T-helper 9 cell (primary cell): Measurements from ENCODE around the gene DHX30.
A peak's percentile ranks its signal among the peaks of the same experiment; 100 is the strongest.
"Not testable (repeated sequence)": the region's sequence is repeated elsewhere in the genome, so short reads cannot be mapped to it uniquely, and the experiment has no call there.

Source experiments
- DNase-seq: peaks from one replicate; pipeline ENCODE4 v3.0.0-alpha.2; 2020

DHX30 gene

GRCh38 chr3:47804577-47804976, 1.6 kb downstream of the DHX30 start:
- DNase-seq: no peak

DNA sequence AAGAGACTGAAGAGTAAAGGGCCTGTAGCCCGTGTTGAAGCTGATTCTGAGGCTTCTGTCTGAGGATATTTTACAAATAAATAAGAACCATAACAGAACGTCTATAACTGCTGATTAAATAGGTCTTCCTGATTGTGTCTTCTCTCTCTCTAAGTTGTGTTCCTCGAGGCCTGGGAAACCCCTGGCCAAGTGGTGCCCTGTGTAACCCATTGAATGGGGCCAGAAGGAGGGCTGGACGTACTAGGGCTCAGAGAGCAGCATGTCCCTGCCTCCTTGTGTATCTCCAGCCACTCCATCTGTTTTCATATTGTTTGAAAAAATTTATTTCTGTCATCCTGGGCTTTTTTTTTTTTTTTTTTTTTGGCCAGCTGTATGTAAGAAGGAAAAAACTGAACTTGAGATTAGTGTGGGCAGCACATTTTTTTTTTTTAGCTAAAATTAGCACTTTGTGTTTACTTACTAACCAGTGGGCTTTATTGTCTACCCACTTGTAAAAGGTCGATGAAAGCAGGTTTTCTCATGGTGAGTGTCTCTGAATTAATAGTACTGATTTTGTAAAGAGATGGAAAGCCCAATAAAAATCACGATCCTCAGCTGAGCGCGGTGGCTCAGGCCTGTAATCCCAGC, 10.7 kb downstream of the DHX30 start:
- DNase-seq: no peak

- no peak for DNase-seq
Measured at GRCh38 chr3:47817609-47818008, 14.7 kb downstream of the DHX30 start.

GRCh38 chr3:47824541-47825473, 21.9 kb downstream of the DHX30 start:
- peak; percentile 70 for DNase-seq

- no peak for DNase-seq
Measured at GRCh38 chr3:47825590-47825989, 22.7 kb downstream of the DHX30 start.

- DNase-seq: not testable (repeated sequence)
Measured at GRCh38 chr3:47829482-47829881, 26.5 kb downstream of the DHX30 start.

GRCh38 chr3:47836986-47837385, 34.0 kb downstream of the DHX30 start:
- DNase-seq: no peak

DNA sequence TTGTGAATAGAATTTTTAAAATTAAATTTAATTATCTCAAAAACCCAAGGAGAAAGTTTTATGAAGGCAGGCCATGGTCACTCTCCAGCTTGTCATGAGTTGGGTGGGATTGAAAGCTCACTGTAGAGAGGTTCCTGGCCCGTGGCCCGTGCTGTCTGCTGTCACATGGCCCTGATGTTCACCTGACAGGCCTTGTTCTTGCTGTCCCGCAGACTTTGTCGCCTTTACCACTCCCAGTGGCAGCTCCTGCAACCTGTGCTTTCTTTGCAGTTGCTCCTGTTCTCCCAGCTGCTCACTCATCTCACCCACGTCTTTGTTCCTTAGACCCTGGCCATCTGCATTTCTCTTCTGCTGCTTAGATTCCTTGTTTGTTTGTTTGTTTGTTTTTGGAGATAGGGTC, 35.6 kb downstream of the DHX30 start:
- DNase-seq: no peak

DNA sequence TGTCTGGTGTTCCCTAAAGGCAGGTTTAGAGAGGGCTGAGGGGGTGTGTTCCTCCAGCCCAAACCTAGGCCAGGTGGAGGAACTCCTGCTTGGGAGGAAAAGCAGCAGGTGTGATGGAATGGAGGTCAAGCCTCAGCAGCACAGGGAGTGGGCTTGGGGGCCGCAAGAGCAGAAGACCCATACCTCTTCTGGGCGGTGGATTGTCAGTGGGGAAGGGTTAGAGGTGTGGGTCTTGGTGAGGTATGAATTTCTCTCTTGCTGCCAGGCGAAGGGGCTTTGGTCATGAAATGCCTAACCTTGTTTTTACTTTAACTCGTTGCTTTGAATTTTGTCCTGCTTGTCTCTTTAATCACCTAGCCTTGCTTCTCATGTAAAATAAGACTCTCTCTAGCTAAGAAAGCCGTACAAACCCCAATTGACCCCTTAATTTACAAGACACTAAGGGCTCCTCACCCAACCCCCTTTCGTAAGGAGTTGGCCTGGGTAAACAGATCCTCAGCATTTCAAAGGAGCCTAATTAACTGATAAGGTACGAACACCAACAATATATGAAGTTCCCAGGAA, 38.9 kb downstream of the DHX30 start:
- no peak for DNase-seq

GRCh38 chr3:47846186-47846879, 43.4 kb downstream of the DHX30 start:
- DNase-seq: no peak

DNA sequence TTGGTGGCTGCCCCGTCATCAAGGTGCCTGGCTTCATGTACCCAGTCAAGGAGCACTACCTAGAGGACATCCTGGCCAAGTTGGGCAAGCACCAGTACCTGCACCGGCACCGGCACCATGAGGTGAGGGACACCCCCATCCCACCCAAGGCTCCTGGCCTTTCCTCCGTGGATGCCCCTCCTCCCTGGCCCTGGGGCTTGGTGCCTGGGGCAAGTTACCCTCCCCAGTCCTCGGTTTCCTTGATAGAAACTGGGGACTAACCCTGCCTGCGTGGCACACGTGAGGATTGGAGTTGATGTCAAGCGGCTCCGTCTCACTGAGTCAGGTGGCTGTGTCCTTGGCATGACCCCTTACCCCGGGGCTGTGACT, 43.9 kb downstream of the DHX30 start:
- DNase-seq: no peak

- DNase-seq: no peak
Measured at GRCh38 chr3:47847260-47847659, 44.3 kb downstream of the DHX30 start.

DNA sequence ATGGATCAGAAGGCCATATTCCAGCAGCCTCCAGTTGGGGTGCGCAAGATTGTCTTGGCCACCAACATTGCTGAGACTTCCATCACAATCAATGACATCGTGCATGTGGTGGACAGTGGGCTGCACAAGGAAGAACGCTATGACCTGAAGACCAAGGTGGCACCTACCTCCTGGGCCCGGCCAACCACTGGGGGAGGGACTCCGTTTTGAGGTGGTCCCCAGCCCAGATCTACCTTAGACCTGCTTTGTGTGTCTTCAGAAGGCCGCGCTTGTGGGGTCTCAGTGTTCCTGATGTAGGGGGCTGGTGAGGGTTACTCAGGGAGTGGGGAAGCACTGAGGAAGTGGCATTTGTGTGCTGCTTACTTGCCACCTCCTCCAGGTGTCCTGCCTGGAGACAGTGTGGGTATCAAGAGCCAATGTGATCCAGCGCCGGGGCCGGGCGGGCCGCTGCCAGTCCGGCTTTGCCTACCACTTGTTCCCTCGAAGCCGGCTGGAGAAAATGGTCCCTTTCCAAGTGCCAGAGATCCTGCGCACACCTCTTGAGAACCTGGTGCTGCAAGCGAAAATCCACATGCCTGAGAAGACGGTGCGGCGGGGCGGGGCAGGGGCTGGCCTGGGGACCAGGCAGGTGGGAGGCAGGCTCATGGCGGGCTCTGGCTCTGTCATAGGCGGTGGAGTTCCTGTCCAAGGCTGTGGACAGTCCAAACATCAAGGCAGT, 45.0 kb downstream of the DHX30 start:
- DNase-seq: no peak

DNA sequence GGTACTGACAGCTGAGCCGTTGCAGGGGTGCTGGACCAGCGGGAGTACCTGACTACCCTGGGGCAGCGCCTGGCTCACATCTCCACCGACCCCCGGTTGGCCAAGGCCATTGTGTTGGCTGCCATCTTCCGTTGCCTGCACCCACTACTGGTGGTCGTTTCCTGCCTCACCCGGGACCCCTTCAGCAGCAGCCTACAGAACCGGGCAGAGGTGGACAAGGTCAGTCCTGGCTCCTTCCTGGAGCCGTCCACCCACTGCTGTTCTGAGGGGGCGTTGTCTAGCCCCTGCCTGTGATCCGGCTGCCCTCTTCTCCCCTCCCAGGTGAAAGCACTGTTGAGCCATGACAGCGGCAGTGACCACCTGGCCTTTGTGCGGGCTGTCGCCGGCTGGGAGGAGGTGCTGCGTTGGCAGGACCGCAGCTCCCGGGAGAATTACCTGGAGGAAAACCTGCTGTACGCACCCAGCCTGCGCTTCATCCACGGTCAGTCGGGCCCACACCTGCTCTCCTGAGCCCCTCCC, 45.7 kb downstream of the DHX30 start:
- no peak for DNase-seq

GRCh38 chr3:47849186-47849698, 46.3 kb downstream of the DHX30 start:
- no peak for DNase-seq

DNA sequence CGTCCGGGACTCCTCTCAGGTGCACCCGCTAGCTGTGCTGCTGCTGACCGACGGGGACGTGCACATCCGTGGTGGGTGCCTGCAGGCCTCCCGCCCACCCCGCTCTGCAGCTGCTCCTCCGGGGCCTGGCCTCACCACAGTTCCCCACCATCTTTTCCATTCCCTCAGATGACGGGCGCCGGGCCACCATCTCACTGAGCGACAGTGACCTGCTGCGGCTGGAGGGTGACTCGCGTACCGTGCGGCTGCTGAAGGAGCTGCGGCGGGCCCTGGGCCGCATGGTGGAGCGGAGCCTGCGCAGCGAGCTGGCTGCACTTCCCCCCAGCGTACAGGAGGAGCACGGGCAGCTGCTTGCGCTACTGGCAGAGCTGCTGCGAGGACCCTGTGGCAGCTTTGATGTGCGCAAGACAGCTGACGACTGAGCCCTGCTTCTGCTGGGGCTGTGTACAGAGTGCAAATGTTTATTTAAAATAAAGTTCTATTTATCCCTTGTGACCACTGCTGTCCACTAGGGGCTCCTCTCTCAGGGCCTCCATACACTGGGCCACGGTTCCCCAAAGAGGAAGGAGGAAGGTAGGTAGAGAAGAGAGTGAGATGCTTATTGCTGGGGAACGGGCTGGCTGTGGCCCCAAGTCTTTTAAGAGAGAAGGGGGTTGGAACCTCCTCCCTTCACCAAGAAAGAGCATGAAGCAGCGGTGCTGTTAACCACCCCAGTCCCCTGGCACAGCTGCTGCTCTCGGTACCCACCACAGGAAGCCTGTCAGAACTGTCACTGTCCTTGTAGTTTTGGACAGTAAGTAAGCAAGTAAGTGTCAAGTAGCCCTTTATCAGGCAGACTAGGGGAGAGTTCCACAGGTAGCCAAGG, 47.0 kb downstream of the DHX30 start:
- no peak for DNase-seq

- no peak for DNase-seq
Measured at GRCh38 chr3:47850564-47851410, 47.8 kb downstream of the DHX30 start.

- no peak for DNase-seq
Measured at GRCh38 chr3:47851888-47852603, 49.1 kb downstream of the DHX30 start.
